DND-41 (cell line): ENCODE results near the gene MIPEP.

ENCODE experiments used
- ATAC-seq: fragments of 200-7000 bp; cut with Tn5 transposase; 3 replicates; pipeline ENCODE4 v1.9.1; 2021; ENCODE audit warnings: low read depth; ENCODE audit not compliant: insufficient read depth
- DNase-seq: peaks from one replicate; pipeline ENCODE4 v3.0.0-alpha.2; 2020
- H2AFZ ChIP-seq: 2 replicates; pipeline ENCODE4 v1.6.0; 2012; ENCODE audit warnings: low read depth, low read length
- H3K27ac ChIP-seq: 2 replicates; pipeline ENCODE4 v1.5.1; 2012; ENCODE audit warnings: low read length, inconsistent platforms
- H3K27me3 ChIP-seq: fragments of 200-600 bp; sonication (generic); 2 replicates; pipeline ENCODE4 v1.6.0; 2012; ENCODE audit warnings: low read length, mild to moderate bottlenecking, inconsistent platforms; ENCODE audit not compliant: insufficient read depth, poor library complexity
- H3K36me3 ChIP-seq: 2 replicates; pipeline ENCODE4 v1.5.1; 2012; ENCODE audit warnings: low read length, inconsistent platforms; ENCODE audit not compliant: insufficient read depth
- H3K4me1 ChIP-seq: 2 replicates; pipeline ENCODE4 v1.5.1; 2012; ENCODE audit warnings: mild to moderate bottlenecking, low read length; ENCODE audit not compliant: insufficient read depth
- H3K4me2 ChIP-seq: 2 replicates; pipeline ENCODE4 v1.6.0; 2012; ENCODE audit warnings: mild to moderate bottlenecking, moderate library complexity, low read length, inconsistent platforms; ENCODE audit not compliant: insufficient read depth
- H3K4me3 ChIP-seq, 2 experiments: fragments of 200-600 bp in 1 of 2; shearing (Covaris generic) in 1 of 2; 2 replicates each; pipeline ENCODE4 v1.5.1; 2012 to 2016; ENCODE audit warnings: inconsistent platforms in 2 of 2, low read length in 2 of 2, mild to moderate bottlenecking in 2 of 2, low read depth in 1 of 2, moderate library complexity in 1 of 2
- H3K79me2 ChIP-seq: 2 replicates; pipeline ENCODE4 v1.6.0; 2012; ENCODE audit warnings: low read length, inconsistent platforms; ENCODE audit not compliant: insufficient read depth
- H3K9ac ChIP-seq: 2 replicates; pipeline ENCODE4 v1.6.0; 2012; ENCODE audit warnings: low read depth, mild to moderate bottlenecking, inconsistent platforms, low read length, moderate library complexity
- H3K9me3 ChIP-seq: 2 replicates; pipeline ENCODE4 v1.5.1; 2012; ENCODE audit warnings: low read length, moderate library complexity, mild to moderate bottlenecking, inconsistent platforms; ENCODE audit not compliant: insufficient read depth, severe bottlenecking
- H4K20me1 ChIP-seq: 2 replicates; pipeline ENCODE4 v1.6.0; 2012; ENCODE audit warnings: low read length; ENCODE audit not compliant: insufficient read depth
- CTCF ChIP-seq: IDR thresholded peaks from 2 replicates; pipeline ENCODE4 v1.5.1; 2012; ENCODE audit warnings: borderline replicate concordance, low read length, moderate library complexity, mild to moderate bottlenecking; ENCODE audit not compliant: poor library complexity, severe bottlenecking; ENCODE audit errors: extremely low read depth
- EZH2 ChIP-seq: IDR thresholded peaks from 3 replicates; pipeline ENCODE4 v1.6.1; 2012; ENCODE audit warnings: borderline replicate concordance, low read depth, mild to moderate bottlenecking, moderate library complexity, low read length, inconsistent platforms; ENCODE audit not compliant: severe bottlenecking

The MIPEP gene

DNA sequence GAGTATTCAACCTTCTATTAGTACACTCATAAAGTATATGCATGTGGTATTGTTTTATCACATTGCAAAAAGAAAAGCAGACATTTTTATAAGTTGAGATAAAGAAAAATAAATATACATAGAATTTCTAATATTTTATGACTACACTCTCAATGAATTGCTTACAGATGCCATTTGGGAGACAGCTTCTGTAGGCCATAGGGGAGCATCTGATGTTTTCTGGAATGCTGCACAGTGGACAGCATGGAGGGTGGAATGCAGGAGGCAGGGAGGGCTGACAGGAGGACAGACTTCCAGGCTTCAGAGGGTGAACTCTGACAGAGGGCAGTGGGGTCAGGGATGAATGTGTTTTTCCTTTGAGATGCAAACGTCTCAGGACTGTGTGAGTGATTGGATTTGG, 45.8 kb downstream of the MIPEP start:
- Histone ChIP-seq H2AFZ (no peak overlapping the region), H3K27ac (no peak overlapping the region), H3K79me2 (no peaks in the 10 kb centered on the region), H3K4me1 (peaks cover 6% of the 10 kb centered on the region), H3K36me3 (no peaks in the 10 kb centered on the region), H3K4me2 (no peak overlapping the region), H3K27me3 (no peaks in the 10 kb centered on the region), H3K9me3 (no peaks in the 10 kb centered on the region), H4K20me1 (no peaks in the 10 kb centered on the region), H3K9ac (no peak overlapping the region), H3K4me3 (no peak overlapping the region)
- TF ChIP-seq EZH2 (no peak), CTCF (no peak)
- no peak for ATAC-seq
- no peak for DNase-seq

- Histone ChIP-seq H3K4me1 (peaks cover 6% of the 10 kb centered on the region), H3K4me2 (no peak overlapping the region)
- no peak for DNase-seq
Measured at GRCh38 chr13:23842406-23842805, 46.8 kb downstream of the MIPEP start.

GRCh38 chr13:23833733-23834611, 55.2 kb downstream of the MIPEP start:
- H2AFZ ChIP-seq: no peak overlapping the region
- H4K20me1 ChIP-seq: no peaks in the 10 kb centered on the region
- H3K9me3 ChIP-seq: no peaks in the 10 kb centered on the region
- DNase-seq (no peak), ATAC-seq (no peak)
- no peak overlapping the region for H3K4me2 ChIP-seq
- no peak overlapping the region for H3K4me3 ChIP-seq
- H3K9ac ChIP-seq: no peak overlapping the region
- H3K36me3 ChIP-seq: no peaks in the 10 kb centered on the region
- no peaks in the 10 kb centered on the region for H3K27me3 ChIP-seq
- TF ChIP-seq EZH2: no peak
- TF ChIP-seq CTCF: no peak
- no peak overlapping the region for H3K27ac ChIP-seq
- H3K79me2 ChIP-seq: no peaks in the 10 kb centered on the region
- H3K4me1 ChIP-seq: no peaks in the 10 kb centered on the region

More at GRCh38 chr13:23842406-23842805, 46.8 kb downstream of the MIPEP start:
- TF ChIP-seq CTCF: no peak
- TF ChIP-seq EZH2: no peak
- Histone ChIP-seq H3K9ac (no peak overlapping the region), H2AFZ (no peak overlapping the region), H4K20me1 (no peaks in the 10 kb centered on the region), H3K27me3 (no peaks in the 10 kb centered on the region), H3K4me3 (no peak overlapping the region), H3K79me2 (no peaks in the 10 kb centered on the region), H3K9me3 (no peaks in the 10 kb centered on the region), H3K36me3 (no peaks in the 10 kb centered on the region), H3K27ac (no peak overlapping the region)
- no peak for ATAC-seq
